GM12873 (cell line): ENCODE results near the gene NELFCD.

ENCODE experiments used
- TF ChIP-seq, protein P1 (sequence below): IDR thresholded peaks from 2 replicates; pipeline ENCODE4 v1.5.1; 2012; ENCODE audit warnings: low read depth, mild to moderate bottlenecking, moderate library complexity, low read length, control low read depth; ENCODE audit not compliant: insufficient read depth; ENCODE audit errors: missing control alignments

NELFCD gene

DNA sequence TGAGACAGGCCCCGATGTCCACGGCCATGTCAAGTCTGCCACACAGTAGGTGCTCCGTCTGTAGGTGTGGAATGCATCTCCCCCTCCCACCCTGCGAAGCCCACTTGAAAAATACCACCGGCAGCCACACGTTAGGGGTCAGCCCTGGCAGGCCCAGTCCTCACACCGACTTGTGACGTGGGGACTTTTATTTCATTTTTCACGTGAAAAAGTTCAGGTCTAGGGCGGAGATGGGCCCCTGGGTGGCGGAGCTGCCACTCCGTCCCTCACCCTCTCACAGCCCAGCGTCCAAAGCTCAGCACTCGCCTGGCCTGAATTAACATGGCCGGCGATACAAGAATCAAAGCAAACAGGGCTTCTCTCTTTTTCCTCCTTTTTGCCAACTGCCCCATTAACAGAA is 34.4 kb downstream of the NELFCD start:
- TF ChIP-seq, protein P1, sequence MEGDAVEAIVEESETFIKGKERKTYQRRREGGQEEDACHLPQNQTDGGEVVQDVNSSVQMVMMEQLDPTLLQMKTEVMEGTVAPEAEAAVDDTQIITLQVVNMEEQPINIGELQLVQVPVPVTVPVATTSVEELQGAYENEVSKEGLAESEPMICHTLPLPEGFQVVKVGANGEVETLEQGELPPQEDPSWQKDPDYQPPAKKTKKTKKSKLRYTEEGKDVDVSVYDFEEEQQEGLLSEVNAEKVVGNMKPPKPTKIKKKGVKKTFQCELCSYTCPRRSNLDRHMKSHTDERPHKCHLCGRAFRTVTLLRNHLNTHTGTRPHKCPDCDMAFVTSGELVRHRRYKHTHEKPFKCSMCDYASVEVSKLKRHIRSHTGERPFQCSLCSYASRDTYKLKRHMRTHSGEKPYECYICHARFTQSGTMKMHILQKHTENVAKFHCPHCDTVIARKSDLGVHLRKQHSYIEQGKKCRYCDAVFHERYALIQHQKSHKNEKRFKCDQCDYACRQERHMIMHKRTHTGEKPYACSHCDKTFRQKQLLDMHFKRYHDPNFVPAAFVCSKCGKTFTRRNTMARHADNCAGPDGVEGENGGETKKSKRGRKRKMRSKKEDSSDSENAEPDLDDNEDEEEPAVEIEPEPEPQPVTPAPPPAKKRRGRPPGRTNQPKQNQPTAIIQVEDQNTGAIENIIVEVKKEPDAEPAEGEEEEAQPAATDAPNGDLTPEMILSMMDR = no peak

DNA sequence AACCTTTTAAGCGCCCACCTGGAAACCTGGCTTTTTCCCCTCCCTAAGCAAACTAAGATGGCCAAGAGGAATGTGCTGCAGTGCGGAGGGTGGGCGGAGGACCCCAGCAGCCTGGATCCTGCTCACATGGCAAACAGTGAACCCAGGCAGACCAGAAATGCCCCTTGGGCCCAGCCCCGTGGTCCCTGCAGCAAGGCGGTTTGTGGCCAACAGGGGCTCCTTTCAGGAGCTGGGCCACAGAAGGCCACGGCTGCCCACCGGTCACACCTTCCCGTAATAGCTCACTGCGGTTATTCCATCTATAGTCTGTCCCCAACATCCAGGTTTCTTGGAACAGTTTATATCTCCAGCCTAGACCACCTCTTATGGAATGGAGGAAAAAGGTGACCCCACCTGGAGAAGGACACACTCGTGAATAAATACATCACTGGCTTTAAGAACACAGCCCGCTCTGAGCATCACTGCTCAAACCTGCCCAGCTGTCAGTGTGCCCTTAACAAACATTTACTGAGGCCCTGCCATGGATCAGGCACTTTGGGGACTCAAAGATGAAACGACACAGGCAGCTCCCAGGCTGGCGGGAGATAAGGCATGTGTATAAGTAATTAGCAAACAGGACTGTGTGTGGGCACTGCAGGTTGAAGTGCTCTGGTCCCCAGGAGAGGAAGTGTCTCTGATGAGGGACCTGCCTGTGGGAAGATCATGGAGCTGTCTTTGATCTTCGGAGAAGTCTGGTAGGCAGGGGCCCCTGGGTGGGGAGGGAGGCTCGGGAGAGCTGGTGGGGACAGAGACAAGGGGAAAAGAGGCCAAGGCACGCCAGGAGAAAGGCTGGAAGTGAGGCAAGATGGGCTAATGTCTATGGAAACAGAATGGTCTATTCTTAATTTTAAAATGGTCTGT is 35.0 kb downstream of the NELFCD start:
- TF ChIP-seq, protein P1 = no peak

DNA sequence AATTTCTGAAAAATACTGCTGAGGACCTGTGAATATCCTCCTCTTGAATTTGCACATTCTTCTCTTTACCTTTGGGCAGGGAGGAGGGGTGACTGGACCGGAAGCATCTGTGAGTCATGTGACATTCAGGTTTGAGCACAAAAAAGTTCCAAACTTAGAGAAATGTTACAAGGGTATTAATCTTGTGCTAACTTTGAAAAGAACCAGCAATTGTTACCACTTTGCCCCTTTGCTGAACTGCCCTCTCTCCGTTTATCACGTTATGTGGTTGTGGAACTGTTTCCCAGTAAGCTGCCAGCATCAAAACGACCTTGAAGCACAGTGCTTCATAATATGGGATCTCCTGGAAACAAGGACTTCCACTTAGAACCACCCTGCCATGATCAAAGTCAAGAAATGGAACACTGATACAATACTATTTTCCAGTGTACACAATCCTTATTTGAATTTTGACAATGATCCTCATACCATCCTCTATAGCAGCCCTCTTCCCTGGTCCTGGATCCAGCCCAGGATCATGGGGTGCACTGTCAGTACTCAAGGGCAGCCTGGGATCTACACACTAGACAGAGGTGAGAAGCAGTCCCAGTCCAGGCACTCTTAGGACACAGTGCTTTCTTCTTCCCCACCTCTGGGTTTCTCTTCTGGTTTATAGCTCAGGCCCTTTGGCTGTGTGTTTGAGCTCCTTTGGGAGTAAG is 35.9 kb downstream of the NELFCD start:
- TF ChIP-seq, protein P1 = no peak

DNA sequence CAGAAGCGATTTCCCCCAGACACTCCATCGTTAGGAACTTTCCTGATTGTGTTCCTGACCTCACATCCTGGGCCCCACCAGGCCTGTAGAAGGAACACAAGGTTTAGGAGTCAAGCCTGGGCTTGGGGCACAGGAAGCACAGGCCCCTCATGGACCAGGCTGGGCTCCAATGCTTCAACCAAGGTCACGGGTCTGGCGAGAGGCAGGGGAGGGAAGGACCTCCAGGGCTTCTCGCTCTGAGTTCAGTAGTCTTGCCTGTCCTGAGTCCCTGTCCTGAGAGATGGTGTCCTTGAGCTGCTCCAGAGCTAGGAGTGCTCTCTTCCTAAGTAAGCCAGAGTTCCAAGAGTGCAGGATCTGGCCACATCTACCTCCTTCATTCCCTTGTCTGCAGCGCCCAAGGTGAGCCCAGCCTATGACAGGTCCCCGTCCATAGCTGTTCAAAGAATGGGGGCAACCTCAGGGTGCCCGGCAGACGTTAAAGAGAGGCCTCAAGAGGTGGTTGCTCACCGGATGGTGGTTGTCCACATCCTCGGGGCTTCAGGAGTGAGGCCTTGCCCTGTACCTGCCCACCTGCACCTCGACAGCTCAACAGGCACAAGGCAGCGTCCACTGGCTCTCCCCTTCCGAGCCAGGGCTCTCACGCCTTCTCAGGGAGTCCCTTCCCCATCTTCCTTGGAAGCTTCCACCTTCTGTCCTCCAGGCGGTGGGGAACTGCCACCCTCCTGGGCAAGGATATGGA is 36.6 kb downstream of the NELFCD start:
- TF ChIP-seq, protein P1 = no peak

DNA sequence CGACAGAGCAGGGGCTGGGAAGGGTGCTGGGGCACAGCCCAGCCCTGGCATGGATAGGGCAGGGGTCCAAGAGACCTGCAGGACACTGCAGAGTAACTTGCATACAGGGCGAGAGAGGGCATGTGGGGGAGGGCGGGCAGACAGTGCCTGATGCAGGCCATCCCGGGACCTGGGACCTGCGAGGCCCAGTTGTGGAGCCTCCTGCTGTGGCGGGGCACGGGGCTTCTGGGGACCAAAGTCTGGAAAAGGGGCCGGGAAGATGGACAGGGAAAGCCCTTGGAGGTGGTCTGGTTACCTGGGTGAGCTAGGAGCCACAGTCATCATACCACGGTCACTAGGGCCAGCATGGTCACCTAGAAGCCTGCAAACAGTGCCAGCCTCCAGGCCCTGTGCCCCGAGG is 37.8 kb downstream of the NELFCD start:
- TF ChIP-seq, protein P1 = no peak

DNA sequence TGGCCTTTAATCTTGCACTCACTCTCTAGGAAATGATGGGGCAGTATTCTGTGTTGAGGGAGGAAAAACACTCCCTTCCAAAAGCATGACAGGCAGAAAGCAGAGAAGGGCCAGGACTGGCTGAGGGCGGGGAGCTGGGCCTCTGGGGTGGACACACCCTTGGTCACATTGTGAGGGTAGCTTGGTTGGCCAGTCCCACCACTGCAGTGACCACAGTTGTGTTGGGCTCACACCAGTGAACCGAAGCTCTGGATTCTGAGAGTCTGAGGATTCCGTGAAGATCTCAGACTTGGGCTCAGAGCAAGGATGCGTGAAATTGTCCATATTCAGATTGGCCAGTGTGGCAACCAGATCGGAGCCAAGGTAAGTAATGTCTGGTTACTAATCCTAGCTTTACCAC is 38.2 kb downstream of the NELFCD start, which contains the start of gene TUBB1:
TUBB1 (plus strand) TSS at position 213 of the 400 bp plus-strand sequence; CDS start at position 307, 94 bp downstream.
- TF ChIP-seq, protein P1 = no peak
